Glomerular visceral epithelial cell (primary cell): ENCODE data around the gene PET100.

Experiments
- DNase-seq: peaks from one replicate; pipeline ENCODE4 v3.0.0-alpha.2; 2016; ENCODE audit errors: extremely low spot score

PET100 gene

DNA sequence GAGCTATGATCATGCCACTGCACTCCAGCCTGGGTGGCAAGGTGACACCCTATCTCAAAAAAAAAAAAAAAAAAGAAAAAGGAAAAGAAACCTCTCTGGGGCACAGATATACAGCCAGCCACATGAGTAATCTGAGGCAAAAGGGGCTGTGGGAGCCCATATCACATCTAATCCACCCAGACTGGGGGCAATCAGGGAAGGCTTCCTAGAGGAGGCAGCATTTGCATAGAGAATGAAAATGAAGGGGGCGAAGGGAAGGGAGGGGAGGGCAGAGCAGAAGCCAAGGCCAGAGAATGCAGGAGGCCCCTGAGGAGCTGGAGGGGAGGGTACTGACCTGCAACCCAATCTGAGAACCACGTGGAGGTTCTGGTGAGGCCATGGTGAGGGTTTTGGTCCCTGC is 20.6 kb downstream of the PET100 start:
- no peak for DNase-seq

DNA sequence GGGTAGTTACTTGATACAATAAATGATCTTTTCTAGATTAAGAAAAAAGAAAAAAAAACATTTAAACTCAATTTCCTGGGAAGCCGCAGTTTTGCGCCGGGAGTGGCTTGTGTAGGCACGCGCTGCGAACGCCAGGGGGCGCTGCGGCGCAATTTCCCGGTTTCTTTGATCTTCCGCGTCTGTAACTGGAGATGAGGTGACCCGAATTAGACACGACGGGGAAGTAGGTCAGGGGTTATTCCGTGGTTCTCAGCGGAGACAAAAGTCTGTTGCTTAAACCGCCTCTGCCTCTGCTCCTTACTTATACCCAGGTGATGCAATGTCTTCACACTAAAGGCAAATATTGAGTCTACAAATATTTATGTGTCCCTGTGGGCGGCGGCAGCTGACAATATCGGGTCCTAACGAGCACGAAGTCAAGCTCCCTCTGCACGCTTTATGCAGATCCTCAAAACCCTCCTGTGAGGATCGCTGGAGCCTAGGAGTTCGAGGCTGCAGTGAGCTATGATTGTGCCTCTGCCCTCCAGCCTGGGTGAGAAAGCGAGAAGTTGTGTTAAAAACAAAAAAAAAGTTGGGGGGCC is 22.6 kb downstream of the PET100 start:
- DNase-seq, result peak; percentile 71

DNA sequence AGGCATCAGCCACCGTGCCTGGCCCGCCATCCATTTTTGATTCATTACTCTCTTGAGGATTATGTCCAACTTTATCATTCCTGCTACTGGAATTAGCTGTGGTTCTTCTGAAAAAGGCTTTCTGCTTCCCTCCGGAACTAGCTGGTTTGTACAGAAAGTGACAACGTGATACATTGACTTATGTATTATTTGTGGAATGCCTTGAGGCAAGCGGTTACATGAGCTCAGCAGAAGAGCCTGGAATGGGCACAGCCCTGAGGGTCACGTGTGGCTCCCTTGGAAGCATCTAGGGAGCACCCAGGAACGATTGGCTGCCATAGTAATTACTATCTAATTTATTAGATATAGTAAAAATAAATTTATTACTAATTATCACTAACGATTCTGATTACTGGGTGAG is 24.8 kb downstream of the PET100 start:
- no peak for DNase-seq

DNA sequence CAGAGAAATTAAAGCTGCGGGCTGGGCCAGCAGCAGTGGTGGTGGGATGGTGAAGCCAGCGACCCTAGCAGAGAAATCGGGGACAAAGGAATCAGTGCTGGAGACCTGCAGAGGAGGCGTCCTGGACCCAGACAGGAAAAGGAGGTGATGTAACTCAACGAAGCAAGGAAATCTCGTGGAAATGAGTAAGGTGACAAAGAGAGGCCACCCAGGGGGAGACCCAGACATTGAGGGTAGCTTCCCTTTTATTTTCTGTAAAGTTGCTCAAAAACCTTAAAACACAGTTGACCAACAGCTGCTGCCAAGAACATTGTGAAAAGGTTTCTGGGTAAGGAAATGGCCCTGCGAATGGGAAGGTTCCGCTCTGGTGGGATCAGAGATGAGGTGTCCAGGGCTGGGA is 26.0 kb downstream of the PET100 start:
- no peak for DNase-seq

DNA sequence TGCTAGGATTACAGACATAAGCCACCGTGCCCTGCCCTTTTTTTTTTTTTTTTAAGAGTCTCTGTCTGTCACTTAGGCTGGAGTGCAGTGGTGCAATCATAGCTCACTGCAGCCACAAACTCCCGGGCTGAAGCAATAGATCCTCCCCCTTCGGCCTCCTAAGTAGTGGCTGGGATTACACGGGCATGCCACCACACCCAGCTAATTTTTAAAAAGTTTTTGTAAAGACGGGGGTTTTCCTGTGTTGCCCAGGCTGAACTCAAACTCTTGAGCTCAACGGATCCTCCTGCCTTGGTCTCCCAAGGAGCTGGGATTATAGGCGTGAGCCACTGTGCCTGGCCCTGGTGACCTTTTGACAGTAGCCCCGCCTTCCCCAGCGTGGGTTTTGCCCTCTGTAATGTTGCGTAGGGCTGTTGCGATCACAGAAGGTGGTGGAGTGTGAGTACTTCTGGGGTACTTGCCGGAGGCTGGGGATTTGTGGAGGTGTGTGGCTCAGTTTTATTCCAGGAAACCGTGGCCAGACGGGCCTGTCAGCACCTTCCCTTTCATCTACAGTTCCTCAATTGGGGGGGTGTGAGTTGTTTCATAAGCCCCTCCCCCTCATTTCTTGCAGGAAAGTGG is 27.6 kb downstream of the PET100 start:
- DNase-seq, result no peak

DNA sequence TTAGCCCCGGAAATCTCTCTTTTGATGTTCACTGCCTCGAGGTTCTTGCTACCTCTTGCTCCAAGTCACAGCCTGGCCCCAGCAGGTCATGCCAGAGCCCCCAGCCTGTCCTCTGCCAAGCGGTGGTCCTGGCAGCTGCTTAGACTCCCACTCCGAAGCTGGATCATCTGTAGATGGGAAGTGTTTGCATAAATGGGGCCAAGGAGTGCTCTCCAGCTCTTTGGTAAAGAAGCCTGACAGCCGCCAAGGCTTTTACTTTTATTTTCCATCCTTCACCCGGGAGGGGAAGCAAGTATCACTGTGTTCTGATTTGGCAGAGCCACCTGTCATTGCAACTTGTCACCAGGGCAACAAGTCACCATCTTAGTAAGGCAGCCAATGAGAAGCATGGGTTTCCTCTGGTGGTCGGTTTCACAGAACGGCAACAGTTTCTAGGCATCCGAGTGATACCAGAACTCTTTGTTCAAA is 28.7 kb downstream of the PET100 start:
- DNase-seq, result no peak

DNA sequence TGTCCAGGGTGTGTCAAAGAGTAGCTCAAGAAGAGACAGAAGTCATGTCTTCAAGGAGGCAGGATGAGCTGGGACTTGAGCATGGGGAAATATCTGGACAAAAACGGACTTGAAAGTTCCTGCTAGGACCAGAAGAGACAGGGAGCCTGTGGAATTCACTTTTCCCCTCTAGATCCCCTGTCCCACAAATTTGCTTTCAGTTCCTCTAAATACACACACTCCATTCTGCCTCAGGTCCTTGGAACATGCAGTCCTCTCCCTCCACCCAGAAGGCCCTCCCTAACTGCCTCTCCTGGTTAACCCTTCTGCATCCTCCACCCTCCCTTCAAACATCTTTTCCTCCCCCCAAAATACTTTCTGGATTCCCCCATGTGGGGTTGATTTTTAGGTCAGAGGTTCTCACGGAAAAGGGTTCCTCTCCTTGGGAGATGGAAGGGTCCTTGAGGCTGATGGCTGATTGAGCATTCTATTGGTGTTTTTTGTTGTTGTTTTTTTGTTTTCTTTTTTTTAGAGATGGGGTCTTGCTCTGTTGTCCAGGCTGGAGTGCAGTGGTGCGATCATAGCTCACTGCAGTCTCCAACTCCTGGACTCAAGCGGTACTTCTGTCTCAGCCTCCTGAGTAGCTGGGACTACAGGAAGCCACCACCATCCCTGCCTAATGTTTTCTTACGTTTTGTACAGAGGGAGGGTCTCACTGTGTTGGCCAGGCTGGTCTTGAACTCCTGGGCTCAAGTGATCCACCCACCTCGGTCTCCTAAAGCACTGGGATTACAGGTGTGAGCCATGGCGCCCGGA is 32.3 kb downstream of the PET100 start:
- DNase-seq, result no peak

DNA sequence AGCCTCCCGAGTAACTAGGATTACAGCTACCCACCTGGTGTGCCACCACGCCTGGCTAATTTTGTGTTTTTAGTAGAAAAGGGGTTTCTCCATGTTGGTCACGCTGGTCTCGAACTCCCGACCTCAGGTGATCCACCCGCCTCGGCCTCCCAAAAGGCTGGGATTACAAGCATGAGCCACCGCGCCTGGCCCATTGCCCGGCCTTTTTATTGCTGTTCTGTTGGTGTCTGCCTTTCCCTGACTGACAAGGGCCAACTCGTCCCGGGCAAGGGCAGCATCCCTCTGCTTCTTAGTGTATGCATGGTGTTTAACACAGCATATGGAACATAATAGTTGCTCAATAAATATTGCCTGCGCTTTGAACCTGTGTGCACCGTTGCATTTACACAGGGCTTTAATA is 33.1 kb downstream of the PET100 start:
- DNase-seq, result no peak

DNA sequence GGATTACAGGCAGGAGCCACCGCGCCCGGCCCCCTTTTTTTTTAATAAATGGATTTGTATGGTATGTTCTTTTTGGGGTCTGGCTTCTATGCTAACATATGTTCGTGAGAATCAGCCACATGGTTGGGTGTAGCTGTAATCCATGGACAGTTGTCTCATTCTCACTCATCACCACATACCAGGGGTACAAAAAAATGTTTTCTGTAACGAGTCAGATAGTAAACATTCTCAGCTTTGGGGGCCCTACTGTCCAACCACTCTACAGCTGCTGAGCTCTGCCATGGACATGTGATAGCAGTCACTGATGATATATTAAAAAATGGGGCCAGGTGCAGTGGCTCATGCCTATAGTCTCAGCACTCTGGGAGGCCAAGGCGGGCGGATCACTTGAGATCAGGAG is 34.1 kb downstream of the PET100 start:
- DNase-seq, result no peak

DNA sequence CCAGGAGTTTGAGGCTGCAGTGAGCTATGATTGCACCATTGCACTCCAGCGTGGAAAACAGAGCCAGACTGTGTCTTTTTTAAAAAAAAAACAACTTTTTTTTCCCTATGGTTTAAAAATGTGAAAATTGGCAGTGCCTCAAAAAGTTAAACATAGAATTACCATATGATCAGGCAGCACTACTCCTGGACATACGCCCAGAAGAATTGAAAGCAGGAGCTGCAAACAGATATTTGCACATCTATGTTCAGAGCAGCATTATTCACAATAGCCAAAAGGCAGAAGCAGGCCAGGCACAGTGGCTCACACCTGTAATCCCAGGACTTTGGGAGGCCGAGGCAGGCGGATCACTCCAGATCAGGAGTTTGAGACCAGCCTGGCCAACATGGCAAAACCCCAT is 35.5 kb downstream of the PET100 start:
- DNase-seq, result no peak

DNA sequence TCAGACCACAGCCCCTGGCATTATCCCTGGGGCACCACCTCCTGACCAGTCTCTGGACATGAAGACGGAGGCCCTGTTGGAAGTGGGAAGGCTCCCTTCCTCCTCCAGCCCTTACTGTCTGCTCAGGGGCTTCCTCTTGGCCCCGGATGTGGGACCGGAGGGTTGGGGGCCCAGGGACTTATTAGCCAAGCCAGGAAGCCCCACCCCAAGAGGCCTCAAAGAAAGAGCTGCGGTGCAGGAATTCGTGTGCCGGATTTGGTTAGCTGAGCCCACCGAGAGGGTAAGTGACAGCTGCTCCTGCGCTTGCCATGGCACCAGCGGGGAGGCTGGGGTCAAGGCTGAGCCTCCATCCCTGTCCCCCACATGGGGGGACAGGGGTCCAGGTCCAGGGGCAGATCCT is 39.2 kb downstream of the PET100 start, which contains the start of gene RETN:
RETN (plus strand) TSS at position 208 of the 400 bp plus-strand sequence. CDS start 278 bp downstream, outside the sequence.
- no peak for DNase-seq

DNA sequence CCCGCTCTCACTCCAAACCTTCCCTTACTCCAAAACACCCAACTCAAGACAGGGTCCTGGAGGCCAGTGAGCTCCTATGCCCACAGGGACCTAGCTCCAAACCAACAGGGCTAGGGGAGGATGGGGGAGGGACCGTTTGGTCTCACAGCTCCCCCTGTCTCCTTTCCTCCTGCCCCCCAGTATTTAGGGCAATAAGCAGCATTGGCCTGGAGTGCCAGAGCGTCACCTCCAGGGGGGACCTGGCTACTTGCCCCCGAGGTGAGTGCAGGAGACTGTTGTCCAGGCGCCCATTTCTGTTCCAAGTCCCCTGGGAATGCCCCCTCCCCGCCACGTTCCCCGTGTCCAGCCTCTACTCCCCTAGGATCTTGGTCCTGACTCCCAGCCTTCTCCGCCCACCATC is 40.0 kb downstream of the PET100 start:
- no peak for DNase-seq

DNA sequence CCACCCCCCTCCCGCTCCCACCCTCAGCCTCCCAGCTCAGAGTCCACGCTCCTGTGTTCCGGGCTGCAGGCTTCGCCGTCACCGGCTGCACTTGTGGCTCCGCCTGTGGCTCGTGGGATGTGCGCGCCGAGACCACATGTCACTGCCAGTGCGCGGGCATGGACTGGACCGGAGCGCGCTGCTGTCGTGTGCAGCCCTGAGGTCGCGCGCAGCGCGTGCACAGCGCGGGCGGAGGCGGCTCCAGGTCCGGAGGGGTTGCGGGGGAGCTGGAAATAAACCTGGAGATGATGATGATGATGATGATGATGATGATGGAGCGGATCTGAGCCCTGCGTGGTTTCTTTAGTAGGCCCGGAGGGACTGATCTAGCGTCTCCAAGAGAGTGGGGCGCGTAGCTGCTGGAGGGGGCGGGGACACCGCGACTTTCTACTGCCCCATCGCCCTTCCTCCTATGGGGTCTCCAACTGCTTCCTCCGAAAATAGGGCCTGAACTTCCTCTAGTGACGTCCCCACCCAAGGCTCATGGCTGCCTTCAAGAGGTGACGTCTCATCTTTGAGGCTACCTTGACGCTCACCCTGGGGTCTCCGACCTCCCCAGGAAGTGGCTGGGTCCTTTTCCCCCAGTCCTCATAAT is 40.7 kb downstream of the PET100 start:
- no peak for DNase-seq

DNA sequence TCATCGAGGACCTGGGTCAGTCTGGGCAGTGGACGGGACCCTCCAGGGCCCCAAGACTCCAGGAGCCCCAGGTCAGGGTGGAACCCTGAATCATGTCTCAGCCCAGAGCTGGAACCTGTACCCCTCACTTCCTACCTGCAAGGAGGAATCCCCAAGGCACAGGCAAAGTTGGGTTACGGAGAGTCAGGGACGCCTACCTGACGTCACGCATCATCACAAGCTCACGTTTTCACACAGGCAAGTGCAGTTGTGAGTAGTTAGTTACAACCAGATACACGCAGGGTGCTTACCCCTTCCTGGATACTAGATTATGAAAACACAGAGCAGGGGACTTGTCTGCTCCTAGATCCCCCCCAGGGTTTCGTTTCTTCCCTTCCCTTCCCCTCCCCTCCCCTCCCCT is 41.2 kb downstream of the PET100 start:
- no peak for DNase-seq

DNA sequence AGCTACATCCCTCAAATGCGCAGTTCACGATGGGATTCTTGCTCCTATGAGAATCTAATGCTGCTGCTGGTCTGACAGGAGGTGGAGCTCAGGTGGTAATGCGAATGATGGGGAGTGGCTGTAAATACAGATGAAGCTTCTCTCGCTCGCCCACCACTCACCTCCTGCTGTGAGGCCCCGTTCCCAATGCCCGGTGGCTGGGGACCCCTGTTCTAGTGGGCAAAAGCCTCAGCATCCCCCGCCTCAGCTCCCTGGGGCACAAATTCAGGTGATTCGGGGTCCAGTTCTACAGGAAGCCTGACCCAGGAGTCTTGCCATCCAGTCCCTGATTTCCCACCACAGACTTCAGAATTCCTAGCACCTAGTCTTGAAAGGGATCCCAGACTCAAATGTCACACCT is 42.9 kb downstream of the PET100 start:
- DNase-seq, result no peak

DNA sequence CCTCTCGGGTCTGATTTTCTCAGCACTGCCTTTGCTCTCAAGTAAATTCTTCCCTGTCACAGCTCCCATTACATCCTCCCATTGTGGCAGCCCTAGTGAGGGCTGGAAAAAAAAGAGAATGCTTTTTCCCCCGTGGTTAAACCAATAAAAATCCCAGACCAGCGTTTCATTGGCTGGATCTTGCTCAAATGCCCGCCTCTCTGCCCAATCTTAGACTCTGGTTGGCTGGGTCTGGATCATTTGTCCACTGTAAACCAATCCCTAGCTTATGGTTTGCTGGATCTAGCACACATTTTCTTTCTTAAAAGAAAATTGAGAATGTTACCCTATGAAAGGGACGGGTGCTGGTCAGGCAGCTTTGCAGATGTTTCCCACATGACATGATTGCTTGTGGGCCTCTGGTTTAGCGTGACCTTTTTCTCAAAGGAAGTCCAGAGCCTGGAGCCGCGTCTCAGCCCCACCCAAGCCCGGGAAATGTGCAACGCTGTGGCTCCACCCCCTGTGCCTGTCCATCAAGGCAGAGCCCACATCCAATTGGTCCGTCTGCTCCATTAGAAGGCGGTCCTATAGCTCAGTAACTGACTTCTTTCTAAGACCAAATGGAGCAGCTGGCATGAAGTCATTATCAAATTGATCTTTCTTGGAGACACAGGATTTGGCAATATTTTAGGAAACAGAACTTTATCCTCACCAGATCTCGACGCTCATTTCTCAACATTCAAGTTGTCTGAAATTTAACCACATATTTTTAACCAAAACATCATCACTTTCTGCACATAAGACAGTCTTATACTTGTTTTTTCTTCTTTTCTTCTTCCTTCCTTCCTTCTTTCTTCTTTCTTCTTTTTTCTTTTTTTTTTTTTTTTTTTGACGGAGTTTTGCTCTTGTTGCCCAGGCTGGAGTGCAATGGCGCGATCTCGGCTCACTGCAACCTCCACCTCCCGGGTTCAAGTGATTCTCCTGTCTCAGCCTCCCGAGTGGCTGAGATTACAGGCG is 44.7 kb downstream of the PET100 start:
- peak; percentile 32 for DNase-seq

DNA sequence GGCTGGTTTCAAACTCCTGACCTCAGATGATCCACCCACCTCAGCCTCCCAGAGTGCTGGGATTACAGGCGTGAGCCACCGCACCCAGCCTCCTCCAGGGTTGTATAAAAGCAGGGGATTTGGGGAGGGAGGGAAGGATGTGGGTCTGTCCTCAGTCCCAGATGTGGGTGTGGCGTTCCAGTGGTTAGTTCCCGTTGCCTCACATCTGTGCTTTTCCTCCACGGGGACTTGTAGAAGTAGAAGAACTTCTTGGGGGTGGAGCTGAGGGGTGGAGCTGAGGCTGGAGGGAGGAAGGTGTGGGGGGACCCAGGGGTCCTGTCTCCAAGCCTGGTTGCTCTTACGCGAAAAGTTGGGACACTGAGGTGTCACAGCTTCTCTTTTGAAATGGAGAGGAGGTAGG is 46.8 kb downstream of the PET100 start:
- DNase-seq, result no peak

DNA sequence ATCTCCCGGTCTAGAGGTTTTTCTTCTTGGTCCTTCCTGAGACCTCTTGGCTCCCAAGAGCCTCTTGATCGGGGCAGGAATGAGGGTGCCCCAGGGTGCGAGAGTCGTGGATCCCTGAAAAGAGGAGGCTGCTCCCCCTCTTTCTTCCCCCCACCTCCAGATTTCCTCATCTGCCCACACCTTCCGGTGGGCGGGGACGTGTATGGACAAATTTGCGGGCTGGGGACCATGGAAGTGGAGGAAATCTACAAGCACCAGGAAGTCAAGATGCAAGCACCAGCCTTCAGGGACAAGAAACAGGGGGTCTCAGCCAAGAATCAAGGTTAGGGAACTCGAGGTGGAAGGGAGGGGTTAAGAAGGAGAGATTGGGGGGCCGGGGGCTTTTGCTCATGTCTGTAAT is 47.3 kb downstream of the PET100 start, which contains the start of gene MCEMP1:
MCEMP1 (plus strand) TSS at position 237 of the 400 bp plus-strand sequence; CDS start at position 268, 31 bp downstream.
- no peak for DNase-seq

DNA sequence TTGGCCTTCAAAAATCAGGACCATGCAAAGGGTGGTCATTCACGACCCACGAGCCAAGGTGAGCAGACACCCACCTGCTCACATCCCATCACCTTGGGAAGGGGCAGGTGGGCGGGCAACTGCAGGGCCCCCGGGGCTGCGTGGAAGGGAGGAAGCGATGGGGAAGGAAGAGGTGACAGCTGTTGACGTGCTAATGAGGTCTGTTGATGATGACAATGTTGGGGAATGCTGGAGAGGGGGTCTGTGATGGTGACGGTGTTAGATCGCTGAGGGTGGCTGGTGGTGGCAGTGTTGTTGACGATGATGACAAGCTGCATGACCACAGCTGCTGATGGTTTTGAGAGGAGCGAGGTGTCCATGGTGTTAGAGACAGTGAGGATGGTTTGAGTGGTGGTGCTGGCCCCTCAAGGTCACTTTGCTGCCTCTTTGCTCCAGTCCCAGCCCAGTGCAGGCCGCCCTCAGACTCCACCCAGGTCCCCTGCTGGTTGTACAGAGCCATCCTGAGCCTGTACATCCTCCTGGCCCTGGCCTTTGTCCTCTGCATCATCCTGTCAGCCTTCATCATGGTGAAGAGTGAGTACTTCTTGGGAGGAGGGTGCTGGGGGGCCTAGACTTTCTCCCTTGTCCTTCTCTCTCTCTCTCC is 48.2 kb downstream of the PET100 start:
- DNase-seq, result no peak

DNA sequence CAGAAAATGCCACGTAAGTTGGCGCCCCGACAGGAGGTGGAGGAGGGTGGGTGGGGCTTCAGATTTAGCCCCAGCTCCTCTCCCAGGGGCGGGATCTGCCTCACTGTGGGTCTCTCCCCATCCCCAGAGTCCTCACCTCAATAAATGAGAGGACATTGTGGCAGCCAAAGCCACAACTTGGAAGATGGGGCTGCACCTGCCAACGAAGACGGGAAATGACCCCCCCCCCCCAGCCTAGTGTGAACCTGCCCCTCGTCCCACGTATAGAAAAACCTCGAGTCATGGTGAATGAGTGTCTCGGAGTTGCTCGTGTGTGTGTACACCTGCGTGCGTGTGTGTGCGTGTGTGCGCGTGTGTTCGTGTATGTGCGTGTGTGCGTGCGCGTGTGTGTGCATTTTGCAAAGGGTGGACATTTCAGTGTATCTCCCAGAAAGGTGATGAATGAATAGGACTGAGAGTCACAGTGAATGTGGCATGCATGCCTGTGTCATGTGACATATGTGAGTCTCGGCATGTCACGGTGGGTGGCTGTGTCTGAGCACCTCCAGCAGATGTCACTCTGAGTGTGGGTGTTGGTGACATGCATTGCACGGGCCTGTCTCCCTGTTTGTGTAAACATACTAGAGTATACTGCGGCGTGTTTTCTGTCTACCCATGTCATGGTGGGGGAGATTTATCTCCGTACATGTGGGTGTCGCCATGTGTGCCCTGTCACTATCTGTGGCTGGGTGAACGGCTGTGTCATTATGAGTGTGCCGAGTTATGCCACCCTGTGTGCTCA is 49.6 kb downstream of the PET100 start:
- DNase-seq, result no peak
